Tibial artery (tissue), 4 donors: Measurements from ENCODE around the gene SERPINE2.

Experiments used
- DNase-seq, 2 donors: peaks; one replicate each; pipeline ENCODE4 v3.0.0-alpha.2; 2019
- H3K27ac ChIP-seq, 2 donors: fragments of 200-600 bp; sonication (generic) in 1 of 2; 1 replicate in 1 of 2; 2 replicates in 1 of 2; pipeline ENCODE4 v1.5.1; 2018 to 2019; ENCODE audit warnings: mild to moderate bottlenecking in 1 of 2
- H3K27me3 ChIP-seq, 2 donors: fragments of 200-600 bp; sonication (generic) in 1 of 2; one replicate each; pipeline versions ENCODE4 v1.5.1 to v1.6.0; 2016 to 2019
- H3K36me3 ChIP-seq, 3 donors: fragments of 200-600 bp; sonication (generic) in 2 of 3; one replicate each; pipeline ENCODE4 v1.5.1; 2016 to 2019; ENCODE audit warnings: mild to moderate bottlenecking in 2 of 3
- H3K4me1 ChIP-seq, 4 donors: fragments of 200-600 bp; sonication (generic) in 2 of 4; 1 replicate in 3 of 4; 2 replicates in 1 of 4; pipeline ENCODE4 v1.5.1; 2016 to 2019
- H3K4me3 ChIP-seq, 2 donors: fragments of 200-600 bp; sonication (generic) in 1 of 2; 1 replicate in 1 of 2; 2 replicates in 1 of 2; pipeline ENCODE4 v1.5.1; 2018 to 2019; ENCODE audit warnings: mild to moderate bottlenecking in 2 of 2
- H3K9me3 ChIP-seq, 3 donors: fragments of 200-600 bp; sonication (generic) in 1 of 3; one replicate each; pipeline ENCODE4 v1.5.1; 2016 to 2019
- CTCF ChIP-seq, 2 experiments: fragments of 200-600 bp in 1 of 2; fragments of 450-650 bp in 1 of 2; IDR thresholded peaks; one replicate each; pipeline ENCODE4 v1.5.1; 2017 to 2019; ENCODE audit warnings: antibody characterized with exemption in 2 of 2, mild to moderate bottlenecking in 1 of 2, moderate library complexity in 1 of 2
- intact Hi-C: fragments of 100-400 bp; cut with DNase I; formaldehyde crosslinking; loops from one replicate; pipeline ENCODE4 v1.15.0; 2023; ENCODE audit warnings: low total_unique reads

The SERPINE2 gene

GRCh38 chr2:223947711-223948205, 91.3 kb downstream of the SERPINE2 start:
- no peak for TF ChIP-seq CTCF (IDR thresholded peaks at IDR 0.05)
- intact Hi-C loops: no loop called here
- no peak overlapping the region for H3K4me3 ChIP-seq
- peaks cover 0 to 20% (median 12%) of the 10 kb centered on the region in 4 donors for H3K4me1 ChIP-seq
- H3K9me3 ChIP-seq: no peaks in the 10 kb centered on the region
- no peak overlapping the region for H3K27ac ChIP-seq
- no peaks in the 10 kb centered on the region for H3K27me3 ChIP-seq
- no peak for DNase-seq
- H3K36me3 ChIP-seq: no peaks in the 10 kb centered on the region

GRCh38 chr2:223945755-223946154, 93.3 kb downstream of the SERPINE2 start:
- intact Hi-C loops: no loop called here
- H3K27ac ChIP-seq: peak overlapping the region in 1 of 2 donors; percentile 100
- H3K4me3 ChIP-seq: peak overlapping the region; percentile 93 to 100

GRCh38 chr2:223944703-223945531, 94.2 kb downstream of the SERPINE2 start, which contains the start of gene WDFY1:
WDFY1 (minus strand) TSS chr2:223945335; CDS start chr2:223945284, 51 bp downstream.
- intact Hi-C loops: no loop called here
- H3K27me3 ChIP-seq: no peaks in the 10 kb centered on the region
- no peaks in the 10 kb centered on the region for H3K36me3 ChIP-seq
- H3K4me1 ChIP-seq: peaks cover 0 to 41% (median 22%) of the 10 kb centered on the region in 4 donors
- H3K9me3 ChIP-seq: no peaks in the 10 kb centered on the region
- H3K27ac ChIP-seq: peak within 1 kb of the TSS; percentile 97 to 100
- H3K4me3 ChIP-seq: peak within 1 kb of the TSS; percentile 93 to 100
- peak; percentile 83 to 93 for DNase-seq
- no peak for TF ChIP-seq CTCF (IDR thresholded peaks at IDR 0.05)

More at GRCh38 chr2:223945755-223946154, 93.3 kb downstream of the SERPINE2 start:
- H3K9me3 ChIP-seq: no peaks in the 10 kb centered on the region
- no peak for DNase-seq
- H3K4me1 ChIP-seq: peaks cover 0 to 32% (median 21%) of the 10 kb centered on the region in 4 donors
- no peaks in the 10 kb centered on the region for H3K36me3 ChIP-seq
- H3K27me3 ChIP-seq: no peaks in the 10 kb centered on the region
- TF ChIP-seq CTCF (IDR thresholded peaks at IDR 0.05): no peak

GRCh38 chr2:223944166-223944702, 94.9 kb downstream of the SERPINE2 start:
- Histone ChIP-seq H3K9me3 (no peaks in the 10 kb centered on the region), H3K27ac (peak overlapping the region; percentile 97 to 100), H3K36me3 (no peaks in the 10 kb centered on the region), H3K4me1 (peaks cover 0 to 48% (median 25%) of the 10 kb centered on the region in 4 donors), H3K4me3 (peak overlapping the region; percentile 93 to 100), H3K27me3 (no peaks in the 10 kb centered on the region)
- intact Hi-C loops: no loop called here
- TF ChIP-seq CTCF (IDR thresholded peaks at IDR 0.05): no peak
- DNase-seq: peak; percentile 32 to 74

- Histone ChIP-seq H3K27ac (peak overlapping the region; percentile 97 to 100), H3K9me3 (no peaks in the 10 kb centered on the region), H3K27me3 (no peaks in the 10 kb centered on the region), H3K4me3 (peak overlapping the region; percentile 93 to 100), H3K4me1 (peaks cover 0 to 54% (median 25%) of the 10 kb centered on the region in 4 donors), H3K36me3 (no peaks in the 10 kb centered on the region)
- no peak for DNase-seq
- TF ChIP-seq CTCF (IDR thresholded peaks at IDR 0.05): no peak
- intact Hi-C loops: no loop called here
Observed at GRCh38 chr2:223943561-223944008, 95.5 kb downstream of the SERPINE2 start.
